ENCODE results near the gene MME. TPM values are rescaled to one million over a fixed set of nuclear protein-coding genes. Genes with fewer than 3 reads are reported as not detected.

Gene MME
- total and polyA plus RNA-seq, 2 donors (not counting 1 experiment from before 2014, with no cell fraction given) = 137 to 451 TPM

- Histone ChIP-seq H3K27me3 (ENCODE audit: control insufficient read depth, insufficient read depth, low read length) (no peaks in the 10 kb centered on the region), H3K4me2 (ENCODE audit: extremely low read depth, insufficient read depth, low read length) (no peak overlapping the region), H2AFZ (ENCODE audit: low read length) (no peak overlapping the region), H3K9me3 (ENCODE audit: control insufficient read depth, insufficient read depth, low read depth, low read length) (no peaks in the 10 kb centered on the region), H4K20me1 (ENCODE audit: control insufficient read depth, extremely low read depth, insufficient read depth, low read length) (no peaks in the 10 kb centered on the region), H3K79me2 (ENCODE audit: control insufficient read depth, insufficient read depth, low read length) (no peaks in the 10 kb centered on the region), H3K36me3 (ENCODE audit: control insufficient read depth, insufficient read depth, low read length) (no peaks in the 10 kb centered on the region), H3K9ac (ENCODE audit: insufficient read depth, low read length) (no peak overlapping the region), H3K4me1 (ENCODE audit: control insufficient read depth, extremely low read depth, insufficient read depth, low read length) (no peaks in the 10 kb centered on the region), H3K27ac (ENCODE audit: insufficient read depth, low read length) (no peak overlapping the region), H3K4me3 (replicated peaks in 1 of 4; ENCODE audit: control extremely low read depth in 1 of 4, insufficient read depth in 1 of 4, low read depth in 3 of 4, low read length in 4 of 4) (no peak overlapping the region)
- peak in 1 of 2 donors; percentile 78 for DNase-seq (ENCODE audit: low read depth in 2 of 2)
- TF ChIP-seq, protein P1, sequence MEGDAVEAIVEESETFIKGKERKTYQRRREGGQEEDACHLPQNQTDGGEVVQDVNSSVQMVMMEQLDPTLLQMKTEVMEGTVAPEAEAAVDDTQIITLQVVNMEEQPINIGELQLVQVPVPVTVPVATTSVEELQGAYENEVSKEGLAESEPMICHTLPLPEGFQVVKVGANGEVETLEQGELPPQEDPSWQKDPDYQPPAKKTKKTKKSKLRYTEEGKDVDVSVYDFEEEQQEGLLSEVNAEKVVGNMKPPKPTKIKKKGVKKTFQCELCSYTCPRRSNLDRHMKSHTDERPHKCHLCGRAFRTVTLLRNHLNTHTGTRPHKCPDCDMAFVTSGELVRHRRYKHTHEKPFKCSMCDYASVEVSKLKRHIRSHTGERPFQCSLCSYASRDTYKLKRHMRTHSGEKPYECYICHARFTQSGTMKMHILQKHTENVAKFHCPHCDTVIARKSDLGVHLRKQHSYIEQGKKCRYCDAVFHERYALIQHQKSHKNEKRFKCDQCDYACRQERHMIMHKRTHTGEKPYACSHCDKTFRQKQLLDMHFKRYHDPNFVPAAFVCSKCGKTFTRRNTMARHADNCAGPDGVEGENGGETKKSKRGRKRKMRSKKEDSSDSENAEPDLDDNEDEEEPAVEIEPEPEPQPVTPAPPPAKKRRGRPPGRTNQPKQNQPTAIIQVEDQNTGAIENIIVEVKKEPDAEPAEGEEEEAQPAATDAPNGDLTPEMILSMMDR (conservative IDR thresholded peaks at IDR 0.05 in 1 of 2, IDR thresholded peaks at IDR 0.05 in 1 of 2; ENCODE audit: low read depth in 1 of 2, low read length in 2 of 2) = peak in 1 of 2 donors; percentile 13
- TF ChIP-seq EZH2 (IDR thresholded peaks at IDR 0.05; ENCODE audit: low read length, missing control alignments) = no peak
Observed at GRCh38 chr3:155158346-155159037, 78.4 kb downstream of the MME start.

- TF ChIP-seq, protein P1 (conservative IDR thresholded peaks at IDR 0.05 in 1 of 2, IDR thresholded peaks at IDR 0.05 in 1 of 2; ENCODE audit: low read depth in 1 of 2, low read length in 2 of 2) = no peak
- TF ChIP-seq EZH2 (IDR thresholded peaks at IDR 0.05; ENCODE audit: low read length, missing control alignments) = no peak
- H3K4me2 ChIP-seq (ENCODE audit: extremely low read depth, insufficient read depth, low read length) = no peak overlapping the region
- no peak overlapping the region for H2AFZ ChIP-seq (ENCODE audit: low read length)
- no peaks in the 10 kb centered on the region for H3K4me1 ChIP-seq (ENCODE audit: control insufficient read depth, extremely low read depth, insufficient read depth, low read length)
- DNase-seq (ENCODE audit: low read depth in 2 of 2) = no peak
- H3K36me3 ChIP-seq (ENCODE audit: control insufficient read depth, insufficient read depth, low read length) = no peaks in the 10 kb centered on the region
- no peaks in the 10 kb centered on the region for H4K20me1 ChIP-seq (ENCODE audit: control insufficient read depth, extremely low read depth, insufficient read depth, low read length)
- no peak overlapping the region for H3K9ac ChIP-seq (ENCODE audit: insufficient read depth, low read length)
- H3K9me3 ChIP-seq (ENCODE audit: control insufficient read depth, insufficient read depth, low read depth, low read length) = no peaks in the 10 kb centered on the region
- no peaks in the 10 kb centered on the region for H3K27me3 ChIP-seq (ENCODE audit: control insufficient read depth, insufficient read depth, low read length)
- no peaks in the 10 kb centered on the region for H3K79me2 ChIP-seq (ENCODE audit: control insufficient read depth, insufficient read depth, low read length)
- H3K4me3 ChIP-seq (replicated peaks in 1 of 4; ENCODE audit: control extremely low read depth in 1 of 4, insufficient read depth in 1 of 4, low read depth in 3 of 4, low read length in 4 of 4) = no peak overlapping the region
- no peak overlapping the region for H3K27ac ChIP-seq (ENCODE audit: insufficient read depth, low read length)
Observed at GRCh38 chr3:155159301-155159700, 79.2 kb downstream of the MME start.

DNA sequence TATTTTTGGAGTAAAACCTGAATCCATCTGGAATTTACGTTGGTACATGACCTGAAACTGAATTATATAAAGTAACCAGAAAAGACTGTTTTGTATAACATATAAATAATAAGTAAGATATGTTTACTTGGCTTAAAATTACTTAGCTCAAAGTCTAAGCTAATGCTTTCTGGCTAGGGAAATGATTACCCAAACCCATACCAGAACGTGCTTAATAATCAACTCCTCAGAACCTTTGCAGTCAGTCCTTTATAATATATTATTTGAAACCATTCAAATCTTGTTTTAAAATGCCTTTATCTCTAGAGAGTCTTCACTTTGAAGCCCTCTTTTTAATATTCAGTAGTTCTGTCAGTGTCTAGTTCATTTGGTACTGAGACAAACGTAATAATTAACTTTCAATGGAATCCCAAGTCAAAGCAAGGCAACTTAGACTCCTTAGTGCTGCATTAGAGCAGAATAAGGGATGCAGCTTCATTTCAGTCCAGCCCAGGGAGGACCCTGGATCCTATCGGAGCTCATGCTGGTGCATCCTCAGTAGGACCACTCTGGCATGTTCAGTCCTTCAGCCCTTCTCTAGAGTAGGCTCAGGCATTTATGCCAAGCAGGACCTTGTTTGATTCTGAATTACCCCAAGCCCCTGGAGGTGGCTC, 81.6 kb downstream of the MME start:
- Histone ChIP-seq H3K4me1 (ENCODE audit: control insufficient read depth, extremely low read depth, insufficient read depth, low read length) (no peaks in the 10 kb centered on the region), H4K20me1 (ENCODE audit: control insufficient read depth, extremely low read depth, insufficient read depth, low read length) (no peaks in the 10 kb centered on the region), H2AFZ (ENCODE audit: low read length) (no peak overlapping the region), H3K27ac (ENCODE audit: insufficient read depth, low read length) (no peak overlapping the region), H3K4me2 (ENCODE audit: extremely low read depth, insufficient read depth, low read length) (no peak overlapping the region), H3K9ac (ENCODE audit: insufficient read depth, low read length) (no peak overlapping the region), H3K4me3 (replicated peaks in 1 of 4; ENCODE audit: control extremely low read depth in 1 of 4, insufficient read depth in 1 of 4, low read depth in 3 of 4, low read length in 4 of 4) (no peak overlapping the region), H3K27me3 (ENCODE audit: control insufficient read depth, insufficient read depth, low read length) (no peaks in the 10 kb centered on the region), H3K9me3 (ENCODE audit: control insufficient read depth, insufficient read depth, low read depth, low read length) (no peaks in the 10 kb centered on the region), H3K79me2 (ENCODE audit: control insufficient read depth, insufficient read depth, low read length) (no peaks in the 10 kb centered on the region), H3K36me3 (ENCODE audit: control insufficient read depth, insufficient read depth, low read length) (no peaks in the 10 kb centered on the region)
- TF ChIP-seq, protein P1 (conservative IDR thresholded peaks at IDR 0.05 in 1 of 2, IDR thresholded peaks at IDR 0.05 in 1 of 2; ENCODE audit: low read depth in 1 of 2, low read length in 2 of 2) = no peak
- TF ChIP-seq EZH2 (IDR thresholded peaks at IDR 0.05; ENCODE audit: low read length, missing control alignments) = no peak
- DNase-seq (ENCODE audit: low read depth in 2 of 2) = no peak

Data from fibroblast of lung (primary cell).